NCI-H146 treated with DMSO at 0.1 percent for 48 hours (cell line): Measurements from ENCODE around the gene RCHY1.
A peak's percentile ranks its signal among the peaks of the same experiment; 100 is the strongest.
"Not testable (repeated sequence)": the region's sequence is repeated elsewhere in the genome, so short reads cannot be mapped to it uniquely, and the experiment has no call there.

Experiments used
- DNase-seq: peaks from one replicate; lab custom pipeline; 2025; ENCODE audit not compliant: unreplicated experiment; lab: John Stamatoyannopoulos, UW

The RCHY1 gene

DNA sequence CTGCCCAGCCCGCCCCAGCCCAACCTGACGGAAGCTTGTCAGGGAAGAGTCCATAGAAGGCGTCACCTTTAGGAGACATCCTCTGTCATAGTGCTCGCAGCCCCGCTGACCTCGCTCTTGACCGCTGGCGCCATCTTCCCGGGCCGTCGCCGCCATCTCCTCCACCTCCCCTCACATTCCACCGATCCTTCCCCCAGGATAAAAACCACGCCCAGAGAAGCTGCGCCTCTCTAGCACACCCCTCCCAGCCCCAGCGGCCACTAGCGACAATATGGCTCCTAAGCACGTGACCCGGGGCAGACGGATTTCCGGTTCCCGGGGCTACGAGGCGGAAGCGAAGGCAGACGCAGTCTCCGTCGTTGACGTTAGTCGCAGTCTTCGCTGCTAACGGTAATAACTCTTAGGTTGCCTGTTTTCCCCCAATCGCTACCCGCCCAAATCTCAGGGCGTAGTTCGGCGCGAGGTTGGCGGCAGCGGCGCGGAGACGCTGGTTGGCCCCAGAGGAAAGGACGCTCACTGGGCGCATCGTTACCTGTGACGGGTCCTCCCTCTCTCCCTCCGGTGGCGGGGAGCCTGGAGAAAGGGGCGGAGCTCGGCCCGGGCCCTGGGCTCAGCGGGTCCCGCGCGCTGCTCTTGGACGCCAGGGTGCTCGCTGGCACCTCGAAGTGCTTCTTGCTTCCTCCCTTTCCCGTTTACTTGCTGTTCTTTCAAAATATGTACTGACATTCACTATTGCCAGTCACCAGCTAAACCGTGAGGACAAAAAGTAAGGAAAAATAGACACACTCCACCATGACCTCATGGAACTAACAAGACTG lies at the start of gene RCHY1, which contains the start of gene THAP6:
TSS of gene RCHY1 (minus strand) at position 273 of the 818 bp plus-strand sequence. CDS start at position 156, 117 bp downstream.
TSS of gene THAP6 (plus strand) at position 343 of the 818 bp plus-strand sequence. CDS start 980 bp downstream, outside the sequence.
- peak; percentile 95 for DNase-seq

DNA sequence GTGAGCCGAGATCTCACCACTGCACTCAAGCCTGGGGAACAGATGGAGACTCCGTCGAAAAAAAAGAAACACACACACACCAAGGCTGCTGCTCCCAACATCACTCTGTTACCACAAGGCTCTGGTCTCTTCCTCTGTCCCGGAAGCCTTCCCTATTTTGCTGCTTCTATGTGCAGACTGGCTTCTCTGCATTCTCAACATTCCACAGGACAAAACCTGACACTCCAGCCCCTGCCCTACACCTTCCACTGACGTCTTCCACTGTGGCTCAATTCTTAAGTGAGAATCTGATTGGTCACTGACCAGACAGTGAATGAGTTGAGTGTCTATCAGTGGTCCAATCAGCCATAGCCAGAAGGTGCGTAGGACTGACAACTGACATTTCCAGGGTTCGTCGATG lies 47.6 kb upstream of the RCHY1 start:
- no peak for DNase-seq

DNA sequence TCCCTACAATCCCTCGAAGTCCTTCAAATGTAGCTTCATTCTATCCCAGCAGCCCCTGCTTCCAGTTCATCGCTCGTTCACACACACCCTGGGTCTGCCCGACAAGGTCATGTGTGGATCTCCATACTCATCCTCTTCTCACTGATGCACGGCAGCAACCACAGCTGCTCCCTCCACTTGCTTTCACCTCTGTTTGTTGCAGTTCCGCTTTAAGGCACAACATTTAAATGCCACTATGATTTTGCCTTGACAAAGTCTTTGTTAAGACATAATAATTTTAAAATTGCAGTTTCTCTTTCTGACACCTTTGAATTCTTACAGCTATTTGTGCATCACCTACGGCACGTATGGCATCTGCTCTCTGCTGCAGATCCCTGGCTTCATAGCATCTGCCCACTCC lies 43.5 kb upstream of the RCHY1 start:
- DNase-seq: no peak

DNA sequence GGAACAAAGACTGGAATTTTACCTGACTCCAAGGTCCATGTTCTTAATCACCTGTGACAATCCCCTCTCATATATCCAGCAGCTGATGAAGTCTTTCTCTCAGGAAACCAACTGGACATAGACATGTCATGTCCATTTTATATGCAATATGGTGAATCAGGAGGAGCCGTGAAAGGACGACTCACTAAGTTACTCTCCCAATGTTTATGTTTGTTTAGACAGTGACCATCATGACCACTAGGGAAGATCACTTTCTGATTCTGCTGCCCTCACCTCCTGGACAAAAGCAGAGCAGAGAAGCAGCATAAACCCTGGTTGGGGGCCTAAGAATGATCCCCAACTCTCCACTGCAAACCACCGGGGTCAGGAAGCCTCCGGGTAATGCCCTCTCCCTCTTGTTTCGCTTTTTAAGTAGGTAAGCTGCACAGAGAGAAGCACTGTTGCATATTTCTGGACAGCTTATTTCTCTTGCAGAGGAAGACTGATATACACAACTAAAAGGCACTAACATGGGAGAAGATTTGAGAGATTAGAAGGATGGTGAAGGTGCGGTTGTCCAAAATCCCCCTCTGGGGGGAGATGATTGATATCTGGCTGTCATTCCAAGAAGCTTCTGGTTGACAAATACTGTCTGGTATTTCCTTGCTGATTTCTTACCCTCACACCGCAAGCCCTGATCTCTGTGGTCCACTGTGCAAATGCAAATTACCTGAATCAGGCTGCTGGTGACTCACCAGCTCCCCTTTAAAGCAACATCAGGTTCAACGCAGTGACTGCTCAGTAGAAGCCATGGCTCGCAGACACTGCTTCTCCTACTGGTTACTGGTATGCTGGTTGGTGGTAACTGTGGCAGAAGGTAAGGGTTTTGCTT lies 41.3 kb upstream of the RCHY1 start, which contains the start of gene ODAPH:
TSS of gene ODAPH (plus strand) at position 773 of the 871 bp plus-strand sequence. CDS start at position 790, 17 bp downstream.
- no peak for DNase-seq

DNA sequence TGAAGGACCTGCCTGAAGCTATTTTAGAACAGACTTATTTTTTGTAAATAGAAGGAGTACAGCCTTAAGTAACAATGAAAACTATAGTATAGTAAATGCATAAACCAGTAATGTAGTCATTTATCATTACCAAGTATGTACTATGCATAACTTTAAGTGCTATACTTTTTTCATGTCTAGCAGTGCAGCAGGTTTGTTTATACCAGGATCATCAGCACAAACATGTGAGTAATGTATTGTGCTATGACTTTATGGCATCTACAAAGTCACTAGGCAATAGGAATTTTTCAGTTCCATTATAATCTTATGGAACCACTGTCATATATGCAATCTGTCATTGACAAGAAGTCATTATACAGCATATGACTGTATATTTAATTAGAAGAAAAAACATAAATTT lies 38.2 kb upstream of the RCHY1 start:
- DNase-seq: no peak

DNA sequence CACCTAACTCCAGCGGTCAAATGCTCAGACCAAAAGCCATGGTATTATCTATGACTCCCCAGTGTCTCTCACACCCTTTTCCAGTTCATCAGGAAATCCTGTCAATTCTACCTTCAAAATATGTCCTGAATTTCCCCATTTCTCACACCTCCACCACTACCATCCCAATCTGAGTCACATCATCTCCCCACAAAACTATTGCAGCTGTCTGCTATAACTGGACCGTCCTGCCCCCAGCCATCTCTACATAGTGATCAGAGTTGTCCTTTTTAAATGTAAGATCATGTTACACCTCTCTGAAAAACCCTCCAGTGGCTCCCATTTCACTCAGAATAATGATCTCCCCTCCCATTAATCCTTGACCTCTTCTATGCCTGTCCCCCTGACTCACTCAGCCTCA lies 34.8 kb upstream of the RCHY1 start:
- no peak for DNase-seq

DNA sequence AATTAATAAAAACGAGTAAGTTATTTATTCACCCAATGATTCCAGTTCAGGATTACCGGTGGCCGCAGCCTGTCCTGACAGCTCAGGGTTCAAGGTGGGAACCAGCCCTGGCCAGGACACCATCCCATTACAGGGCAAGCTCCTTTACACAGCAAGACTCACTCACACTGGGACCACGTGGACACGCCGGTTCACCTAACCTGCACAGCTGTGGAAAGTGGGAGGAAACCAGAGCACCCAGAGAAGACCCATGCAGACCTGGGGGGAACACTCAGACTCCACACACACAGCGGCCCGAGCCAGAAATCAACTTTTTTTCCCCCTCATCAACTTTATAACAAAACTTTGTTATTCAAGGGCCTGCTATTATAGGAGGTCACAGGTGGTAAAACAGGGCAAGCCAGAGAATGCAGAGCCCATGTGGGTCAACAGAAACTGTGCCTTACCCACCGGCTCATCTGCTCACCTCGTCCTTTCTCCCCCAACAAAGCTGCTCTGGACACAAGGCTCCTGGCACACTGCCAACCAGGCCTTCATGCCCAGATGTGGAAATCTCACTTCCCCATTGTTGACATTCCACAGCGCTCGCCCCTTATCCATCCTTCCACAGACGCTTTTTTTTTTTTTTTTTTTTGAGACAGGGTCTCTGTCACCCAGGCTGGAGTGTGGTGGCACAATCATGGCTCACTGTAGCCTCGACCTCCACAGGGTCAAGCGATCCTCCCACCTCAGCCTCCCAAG lies 33.6 kb upstream of the RCHY1 start:
- DNase-seq: no peak

DNA sequence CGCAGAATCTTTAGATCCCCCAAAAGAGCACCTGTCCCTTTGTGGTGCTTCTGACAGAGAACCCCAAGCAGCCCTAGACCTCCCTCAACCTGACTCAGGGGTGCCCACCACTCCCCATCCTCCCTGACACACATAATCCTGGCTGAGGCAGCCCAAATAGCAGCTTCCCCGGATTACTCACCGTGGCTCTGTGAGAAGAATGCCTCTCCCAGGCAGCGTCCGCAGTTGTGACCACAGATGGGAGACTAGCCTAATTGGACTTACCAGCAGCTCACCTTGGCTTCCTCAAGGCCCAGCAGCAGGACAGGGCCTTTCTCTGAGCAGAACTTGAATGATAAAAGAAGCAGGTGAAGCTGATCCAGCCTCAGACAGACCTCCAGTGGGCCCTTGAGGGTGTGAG lies 31.3 kb upstream of the RCHY1 start:
- DNase-seq: no peak

DNA sequence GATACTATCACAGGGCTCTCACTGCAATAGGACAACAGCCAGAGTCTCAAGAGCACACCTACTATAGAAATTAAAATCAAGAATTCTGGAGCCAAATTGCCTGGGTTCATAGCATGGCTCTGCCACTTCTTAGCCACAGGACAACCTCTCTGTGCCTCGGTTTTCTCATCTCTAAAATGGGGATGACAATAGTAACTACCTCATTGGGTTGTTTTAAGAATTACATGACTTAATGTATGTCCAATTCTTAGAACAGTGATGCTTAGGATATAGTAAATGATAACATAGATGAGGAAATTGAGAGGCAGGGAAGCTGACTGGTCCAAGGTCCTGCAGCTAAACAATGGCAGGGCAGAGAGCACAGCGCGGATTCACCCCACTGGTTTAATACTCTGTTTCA lies 30.7 kb upstream of the RCHY1 start:
- DNase-seq: no peak

DNA sequence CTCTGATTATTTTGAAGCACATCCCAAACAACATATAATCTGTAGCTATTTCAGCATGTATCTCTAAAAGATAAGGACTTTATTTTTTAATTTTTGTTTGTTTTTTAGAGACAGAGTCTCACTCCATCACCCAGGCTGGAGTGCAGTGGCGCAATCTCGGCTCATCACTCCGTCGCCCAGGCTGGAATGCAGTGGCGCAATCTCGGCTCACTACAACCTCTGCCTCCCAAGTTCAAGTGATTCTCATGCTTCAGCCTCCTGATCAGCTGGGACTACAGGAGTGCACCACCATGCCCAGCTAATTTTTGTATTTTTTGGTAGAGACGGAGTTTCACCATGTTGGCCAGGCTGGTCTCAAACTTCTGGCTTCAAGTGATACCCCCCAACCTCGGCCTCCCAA lies 30.0 kb upstream of the RCHY1 start:
- not testable (repeated sequence) for DNase-seq

DNA sequence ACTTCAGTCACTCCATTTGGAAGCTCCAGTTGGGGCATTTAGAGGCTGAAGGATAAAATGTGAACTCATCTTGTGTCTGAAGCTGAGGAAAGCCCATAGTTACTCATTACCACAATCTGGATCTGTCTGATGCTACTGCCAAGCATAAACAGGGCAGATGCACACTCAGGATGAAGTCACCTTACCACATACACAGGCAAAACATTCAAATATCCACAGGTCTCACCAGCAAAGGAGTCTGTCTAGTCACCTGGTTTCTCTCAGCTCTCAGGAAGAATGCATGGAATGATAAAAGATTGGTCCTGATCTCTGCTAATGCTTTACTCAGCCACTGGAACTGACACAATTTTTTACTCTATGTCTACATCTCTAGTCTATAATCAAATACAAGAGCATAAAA lies 28.6 kb upstream of the RCHY1 start:
- no peak for DNase-seq

DNA sequence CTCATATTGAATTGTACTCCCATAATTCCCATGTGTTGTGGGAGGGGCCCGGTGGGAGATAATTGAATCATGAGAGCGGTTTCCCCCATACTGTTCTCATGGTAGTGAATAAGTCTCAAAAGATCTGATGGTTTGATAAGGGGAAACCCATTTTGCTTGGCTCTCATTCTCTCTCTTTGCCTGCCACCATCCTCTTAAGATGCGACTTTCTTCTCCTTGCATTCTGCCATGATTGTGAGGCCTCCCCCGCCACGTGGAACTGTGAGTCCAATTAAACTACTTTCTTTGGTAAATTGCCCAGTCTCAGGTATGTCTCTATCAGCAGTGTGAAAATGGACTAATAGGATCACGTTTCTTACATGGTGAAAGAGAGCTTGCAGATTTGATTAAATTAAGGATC lies 23.1 kb upstream of the RCHY1 start:
- DNase-seq: not testable (repeated sequence)

DNA sequence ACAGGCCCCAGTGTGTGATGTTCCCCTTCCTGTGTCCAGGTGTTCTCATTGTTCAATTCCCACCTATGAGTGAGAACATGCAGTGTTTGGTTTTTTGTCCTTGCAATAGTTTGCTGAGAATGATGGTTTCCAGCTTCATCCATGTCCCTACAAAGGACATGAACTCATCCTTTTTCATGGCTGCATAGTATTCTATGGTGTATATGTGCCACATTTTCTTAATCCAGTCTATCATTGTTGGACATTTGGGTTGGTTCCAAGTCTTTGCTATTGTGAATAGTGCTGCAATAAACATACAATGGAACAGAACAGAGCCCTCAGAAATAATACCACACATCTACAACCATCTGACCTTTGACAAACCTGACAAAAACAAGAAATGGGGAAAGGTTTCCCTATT lies 19.7 kb upstream of the RCHY1 start:
- DNase-seq: not testable (repeated sequence)

DNA sequence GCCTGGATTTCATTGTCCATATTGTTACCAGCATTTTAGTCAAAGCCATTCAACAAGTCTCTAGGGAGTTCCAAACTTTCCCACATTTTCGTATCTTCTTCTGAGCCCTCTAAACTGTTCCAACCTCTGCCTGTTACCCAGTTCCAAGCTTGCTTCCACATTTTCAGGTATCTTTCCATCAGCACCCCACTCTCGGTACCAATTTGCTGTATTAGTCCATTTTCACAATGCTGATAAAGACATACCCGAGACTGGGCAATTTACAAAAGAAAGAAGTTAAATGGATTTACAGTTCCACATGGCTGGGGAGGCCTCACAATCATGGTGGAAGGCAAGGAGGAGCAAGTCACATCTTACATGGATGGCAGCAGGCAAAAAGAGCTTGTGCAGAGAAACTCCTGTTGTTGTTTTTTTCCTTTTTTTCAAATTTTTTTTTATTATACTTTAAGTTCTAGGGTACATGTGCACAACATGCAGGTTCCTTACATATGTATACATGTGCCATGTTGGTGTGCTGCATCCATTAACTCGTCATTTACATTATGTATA lies 19.2 kb upstream of the RCHY1 start:
- not testable (repeated sequence) for DNase-seq

DNA sequence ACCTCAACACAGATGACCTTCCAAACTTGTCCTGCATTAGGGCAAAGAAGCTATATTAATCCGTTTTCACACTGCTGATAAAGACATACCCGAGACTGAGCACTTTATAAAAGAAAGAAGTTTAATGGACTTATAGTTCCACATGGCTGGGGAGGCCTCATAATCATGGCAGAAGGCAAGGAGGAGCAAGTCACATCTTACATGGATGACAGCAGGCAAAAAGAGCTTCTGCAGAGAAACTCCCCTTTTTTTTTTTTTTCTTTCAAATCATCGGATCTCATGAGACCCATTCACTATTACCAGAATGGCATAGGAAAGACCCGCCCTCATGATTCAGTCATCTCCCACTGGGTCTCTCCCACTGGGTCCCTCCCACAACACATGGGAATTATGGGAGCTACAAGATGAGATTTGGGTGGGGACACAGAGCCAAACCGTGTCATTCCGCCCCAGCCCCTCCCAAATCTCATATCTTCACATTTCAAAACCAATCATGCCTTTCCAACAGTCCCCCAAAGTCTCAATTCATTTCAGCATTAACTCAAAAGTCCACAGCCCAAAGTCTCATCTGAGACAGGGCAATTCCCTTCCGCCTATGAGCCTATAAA lies 17.4 kb upstream of the RCHY1 start:
- not testable (repeated sequence) for DNase-seq

DNA sequence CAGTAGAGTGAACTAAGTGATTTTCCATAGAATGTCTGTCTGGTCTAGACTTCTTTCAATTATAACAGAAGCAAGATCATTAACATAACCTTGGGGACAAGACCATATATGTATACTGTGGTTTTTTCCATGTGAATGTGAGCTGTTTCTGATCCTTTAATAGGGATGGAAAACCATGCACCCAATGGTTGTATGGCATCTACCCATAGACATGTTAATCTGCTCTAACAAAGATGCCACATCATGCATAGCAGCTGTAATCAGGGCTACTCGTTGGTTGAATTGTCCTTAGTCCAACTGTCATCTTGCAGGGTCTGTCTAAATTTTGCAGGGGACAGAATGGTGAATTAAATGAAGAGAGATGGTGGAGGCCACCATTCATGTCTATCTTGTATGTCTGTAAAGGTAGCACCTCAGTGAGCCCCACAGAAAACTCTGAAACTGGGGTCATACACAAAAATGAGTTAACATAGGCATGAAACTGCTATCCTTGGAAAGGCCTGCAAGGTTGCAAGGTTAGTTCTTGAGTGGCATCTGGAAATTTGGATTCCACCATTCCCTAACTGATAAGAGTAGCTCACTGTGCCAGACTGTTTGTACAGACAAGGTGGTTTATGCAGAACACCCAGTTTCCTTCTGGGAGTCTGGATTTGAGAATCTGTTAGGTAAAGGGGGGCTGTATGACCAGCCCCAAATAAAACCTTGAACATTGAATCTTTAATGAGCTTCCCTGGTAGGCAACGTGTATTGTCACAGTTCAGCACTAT lies 16.5 kb upstream of the RCHY1 start:
- DNase-seq: no peak

DNA sequence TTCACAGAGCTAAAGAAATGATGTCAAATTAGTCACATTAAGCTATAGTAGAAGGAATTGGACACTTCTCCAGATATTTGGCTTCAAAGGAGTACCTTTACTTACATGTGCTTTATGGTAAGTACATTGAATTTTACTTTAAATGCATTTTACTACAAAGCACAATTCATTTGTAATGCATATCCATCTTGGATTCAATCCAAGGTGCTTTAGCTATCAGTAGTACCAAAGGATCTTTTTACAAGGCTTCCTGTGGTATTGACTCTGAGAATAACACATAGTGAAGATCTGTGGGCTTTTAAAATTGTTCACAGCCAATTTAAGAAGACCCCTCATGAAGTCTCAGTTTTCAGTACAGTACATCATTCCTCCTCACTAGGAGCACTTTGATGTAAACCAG lies 13.3 kb upstream of the RCHY1 start:
- no peak for DNase-seq

DNA sequence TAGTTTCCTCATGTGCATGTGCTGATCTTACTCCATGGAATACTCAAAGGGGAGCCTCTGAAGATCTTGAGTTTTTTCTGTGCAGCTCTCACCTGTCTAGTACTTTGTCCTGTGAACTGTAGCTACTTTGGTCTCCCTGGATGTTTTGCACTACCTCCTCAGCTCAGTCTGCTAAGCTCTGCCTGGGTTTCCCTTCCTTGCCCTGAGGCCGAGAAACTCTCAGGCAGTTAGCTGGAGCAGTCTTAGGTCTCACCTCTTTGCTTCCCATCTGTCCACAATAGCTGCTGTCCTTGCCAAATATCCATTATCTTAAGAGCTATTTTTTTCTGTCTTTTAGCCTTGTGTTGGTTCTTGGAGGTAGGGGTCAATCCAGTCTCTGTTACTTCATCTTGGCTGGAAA lies 11.7 kb upstream of the RCHY1 start:
- DNase-seq: no peak

DNA sequence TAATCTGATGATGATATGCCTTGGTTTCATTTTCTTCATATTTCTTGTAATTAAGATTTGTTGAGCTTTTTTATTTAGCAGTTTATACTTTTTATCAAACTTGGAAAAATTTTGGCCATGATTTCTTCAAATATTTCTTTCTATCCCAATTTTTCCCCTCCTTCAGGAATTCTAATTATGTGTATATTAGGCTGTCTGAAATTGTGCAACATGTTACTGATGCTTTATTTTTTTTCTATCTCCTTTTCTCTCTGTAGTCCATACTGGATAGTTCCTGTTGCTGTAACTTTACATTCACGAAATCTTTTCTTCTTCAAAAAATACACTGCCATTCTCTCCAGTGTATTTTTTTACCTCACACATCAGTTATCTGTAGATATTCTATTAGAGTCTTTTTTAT lies 10.9 kb upstream of the RCHY1 start:
- no peak for DNase-seq

DNA sequence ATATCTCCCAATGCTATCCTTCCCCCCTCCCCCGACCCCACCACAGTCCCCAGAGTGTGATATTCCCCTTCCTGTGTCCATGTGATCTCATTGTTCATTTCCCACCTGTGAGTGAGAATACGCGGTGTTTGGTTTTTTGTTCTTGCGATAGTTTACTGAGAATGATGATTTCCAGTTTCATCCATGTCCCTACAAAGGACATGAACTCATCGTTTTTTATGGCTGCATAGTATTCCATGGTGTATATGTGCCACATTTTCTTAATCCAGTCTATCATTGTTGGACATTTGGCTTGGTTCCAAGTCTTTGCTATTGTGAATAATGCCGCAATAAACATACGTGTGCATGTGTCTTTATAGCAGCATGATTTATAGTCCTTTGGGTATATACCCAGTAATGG lies 5.2 kb upstream of the RCHY1 start:
- not testable (repeated sequence) for DNase-seq
